ENCODE measurements around the gene BARX2.

GRCh38 chr11:129434641-129435498 is 59.2 kb downstream of the BARX2 start:
- TF ChIP-seq CTCF (IDR thresholded peaks at IDR 0.05; ENCODE audit: extremely low read depth in 1 of 2, insufficient read depth in 1 of 2, low read depth in 1 of 2, low read length in 2 of 2) = no peak
- no peak for TF ChIP-seq POLR2A (IDR thresholded peaks at IDR 0.05; ENCODE audit: low read depth, low read length)
- no peak for TF ChIP-seq POLR2AphosphoS5 (IDR thresholded peaks at IDR 0.05; ENCODE audit: insufficient read depth, low read depth, low read length)
- TF ChIP-seq FOS (IDR thresholded peaks at IDR 0.05; ENCODE audit: borderline replicate concordance, insufficient read depth, low read length) = no peak
- no peak for TF ChIP-seq GATA2 (IDR thresholded peaks at IDR 0.05; ENCODE audit: insufficient read depth, insufficient read length, low read depth, low read length)

Data from endothelial cell of umbilical vein (primary cell).